ENCODE measurements around the gene CISD1. TPM values are rescaled to one million over a fixed set of nuclear protein-coding genes. Genes with fewer than 3 reads are reported as not detected.

Gene CISD1
- total and polyA plus RNA-seq, 2 donors (not counting 3 experiments of a cell fraction or from before 2014, with no cell fraction given), result 25.5 to 53.0 TPM

DNA sequence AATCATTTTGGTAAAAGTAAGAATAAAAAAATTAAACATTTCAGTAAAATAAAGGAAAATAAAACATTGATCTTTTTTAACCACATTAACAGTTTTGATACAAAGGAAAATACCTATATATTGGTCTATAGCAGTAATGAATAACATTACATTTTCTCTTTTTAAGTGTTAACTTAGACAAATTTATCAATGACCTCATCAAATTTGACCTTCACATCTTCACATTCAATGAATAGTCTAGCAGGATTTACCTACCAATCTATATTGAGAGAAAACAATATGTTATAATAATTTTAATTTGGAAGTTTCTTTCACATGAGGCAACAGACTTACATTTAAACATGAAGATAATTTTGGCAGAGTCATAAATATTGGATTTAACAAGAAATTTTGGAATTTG is 47.9 kb downstream of the CISD1 start:
- dilution Hi-C loops (cut with MboI; ENCODE audit: extremely low pct_ligation_motif_present, low sequenced_read_pairs), result no loop called here

More for the DNA sequence above, 47.9 kb downstream of the CISD1 start:
- H3K27me3 ChIP-seq (ENCODE audit: control insufficient read depth in 2 of 2, insufficient read depth in 2 of 2, low read length in 2 of 2), result peaks cover 9 to 18% of the 10 kb centered on the region in 2 experiments
- no peaks in the 10 kb centered on the region for H4K20me1 ChIP-seq (replicated peaks; ENCODE audit: control insufficient read depth, extremely low read depth, insufficient read depth, low read length)
- H3K4me1 ChIP-seq (ENCODE audit: control insufficient read depth, extremely low read depth, insufficient read depth, low read length), result no peaks in the 10 kb centered on the region
- POLR2A ChIA-PET, result no interaction called here
- no peaks in the 10 kb centered on the region for H3K79me2 ChIP-seq (ENCODE audit: control insufficient read depth, insufficient read depth, low read length)
- no peaks in the 10 kb centered on the region for H3K36me3 ChIP-seq (ENCODE audit: control insufficient read depth in 2 of 2, extremely low read depth in 1 of 2, insufficient read depth in 2 of 2, low read length in 2 of 2)
- no peak overlapping the region for H3K4me3 ChIP-seq (replicated peaks in 1 of 3; ENCODE audit: insufficient read depth in 1 of 3, low read depth in 1 of 3, low read length in 3 of 3)
- H3K9me1 ChIP-seq (replicated peaks; ENCODE audit: control insufficient read depth, extremely low read depth, insufficient read depth, low read length), result no peaks in the 10 kb centered on the region
- DNase-seq (ENCODE audit: low read depth, low spot score) (no peak), FAIRE-seq (no peak)
- TF ChIP-seq GATA2 (IDR thresholded peaks at IDR 0.05; ENCODE audit: insufficient read depth, insufficient read length, low read depth, low read length) (no peak), POLR2AphosphoS5 (IDR thresholded peaks at IDR 0.05; ENCODE audit: insufficient read depth, low read depth, low read length) (no peak), JUN (IDR thresholded peaks at IDR 0.05; ENCODE audit: borderline replicate concordance, insufficient read depth, insufficient read length, low read depth) (no peak), EZH2 (IDR thresholded peaks at IDR 0.05; ENCODE audit: borderline replicate concordance, low read depth, low read length, severe bottlenecking) (no peak), POLR2A (IDR thresholded peaks at IDR 0.05; ENCODE audit: low read depth, low read length) (no peak), CTCF (IDR thresholded peaks at IDR 0.05; ENCODE audit: extremely low read depth in 1 of 2, insufficient read depth in 1 of 2, low read depth in 1 of 2, low read length in 2 of 2) (no peak), FOS (IDR thresholded peaks at IDR 0.05; ENCODE audit: borderline replicate concordance, insufficient read depth, low read length) (no peak), MYC (IDR thresholded peaks at IDR 0.05; ENCODE audit: low read depth, low read length) (no peak)
- TF ChIP-seq, protein P1, sequence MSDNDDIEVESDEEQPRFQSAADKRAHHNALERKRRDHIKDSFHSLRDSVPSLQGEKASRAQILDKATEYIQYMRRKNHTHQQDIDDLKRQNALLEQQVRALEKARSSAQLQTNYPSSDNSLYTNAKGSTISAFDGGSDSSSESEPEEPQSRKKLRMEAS (IDR thresholded peaks at IDR 0.05; ENCODE audit: insufficient read depth, insufficient read length), result no peak
- H2AFZ ChIP-seq (ENCODE audit: low read depth, low read length), result no peak overlapping the region
- CTCF ChIA-PET, result interaction anchor here (1.1 kb wide), 1 partner anchor 62 kb away, joined by 3 read pairs; no protein-coding TSS in a partner anchor
- H3K4me2 ChIP-seq (ENCODE audit: insufficient read depth, low read length), result no peak overlapping the region
- no peaks in the 10 kb centered on the region for H3K9me3 ChIP-seq (replicated peaks; ENCODE audit: control insufficient read depth, insufficient read depth, low read length)
- intact Hi-C loops (cut with micrococcal nuclease), result no loop called here
- H3K9ac ChIP-seq (replicated peaks; ENCODE audit: extremely low read depth, insufficient read depth, low read length), result no peak overlapping the region
- no TSS peak for BruUV-seq (replicated peaks)
- H3K27ac ChIP-seq (ENCODE audit: insufficient read depth, low read depth, low read length), result no peak overlapping the region
